Tibial artery (tissue), 4 donors: Measurements from ENCODE around the gene SRRM2.
A peak's percentile ranks its signal among the peaks of the same experiment; 100 is the strongest.

ENCODE experiments used
- DNase-seq, 2 donors: peaks; one replicate each; pipeline ENCODE4 v3.0.0-alpha.2; 2019
- H3K27ac ChIP-seq, 2 donors: fragments of 200-600 bp; sonication (generic) in 1 of 2; 1 replicate in 1 of 2; 2 replicates in 1 of 2; pipeline ENCODE4 v1.5.1; 2018 to 2019; ENCODE audit warnings: mild to moderate bottlenecking in 1 of 2
- H3K27me3 ChIP-seq, 2 donors: fragments of 200-600 bp; sonication (generic) in 1 of 2; one replicate each; pipeline versions ENCODE4 v1.5.1 to v1.6.0; 2016 to 2019
- H3K36me3 ChIP-seq, 3 donors: fragments of 200-600 bp; sonication (generic) in 2 of 3; one replicate each; pipeline ENCODE4 v1.5.1; 2016 to 2019; ENCODE audit warnings: mild to moderate bottlenecking in 2 of 3
- H3K4me1 ChIP-seq, 4 donors: fragments of 200-600 bp; sonication (generic) in 2 of 4; 1 replicate in 3 of 4; 2 replicates in 1 of 4; pipeline ENCODE4 v1.5.1; 2016 to 2019
- H3K4me3 ChIP-seq, 2 donors: fragments of 200-600 bp; sonication (generic) in 1 of 2; 1 replicate in 1 of 2; 2 replicates in 1 of 2; pipeline ENCODE4 v1.5.1; 2018 to 2019; ENCODE audit warnings: mild to moderate bottlenecking in 2 of 2
- H3K9me3 ChIP-seq, 3 donors: fragments of 200-600 bp; sonication (generic) in 1 of 3; one replicate each; pipeline ENCODE4 v1.5.1; 2016 to 2019
- CTCF ChIP-seq, 2 experiments: fragments of 200-600 bp in 1 of 2; fragments of 450-650 bp in 1 of 2; IDR thresholded peaks; one replicate each; pipeline ENCODE4 v1.5.1; 2017 to 2019; ENCODE audit warnings: antibody characterized with exemption in 2 of 2, mild to moderate bottlenecking in 1 of 2, moderate library complexity in 1 of 2
- intact Hi-C: fragments of 100-400 bp; cut with DNase I; formaldehyde crosslinking; loops from one replicate; pipeline ENCODE4 v1.15.0; 2023; ENCODE audit warnings: low total_unique reads

SRRM2 gene

GRCh38 chr16:2749476-2749875 lies 3.0 kb upstream of the SRRM2 start:
- no peaks in the 10 kb centered on the region for H3K27me3 ChIP-seq
- intact Hi-C loops: no loop called here
- H3K9me3 ChIP-seq: no peaks in the 10 kb centered on the region
- DNase-seq: no peak
- H3K36me3 ChIP-seq: no peaks in the 10 kb centered on the region
- peaks cover 0 to 17% (median 12%) of the 10 kb centered on the region in 4 donors for H3K4me1 ChIP-seq
- H3K4me3 ChIP-seq: no peak overlapping the region
- H3K27ac ChIP-seq: no peak overlapping the region
- TF ChIP-seq CTCF (IDR thresholded peaks at IDR 0.05): no peak

GRCh38 chr16:2749936-2750335 lies 2.5 kb upstream of the SRRM2 start:
- intact Hi-C loops: no loop called here
- H3K27ac ChIP-seq: no peak overlapping the region

GRCh38 chr16:2751577-2752034 lies 832 bp upstream of the SRRM2 start:
- Histone ChIP-seq H3K9me3 (no peaks in the 10 kb centered on the region), H3K4me1 (peaks cover 0 to 39% (median 33%) of the 10 kb centered on the region in 4 donors), H3K27me3 (no peaks in the 10 kb centered on the region), H3K36me3 (peaks cover 0 to 7% (median 0%) of the 10 kb centered on the region in 3 donors), H3K4me3 (peak overlapping the region; percentile 84 to 90), H3K27ac (peak overlapping the region; percentile 89 to 100)
- DNase-seq: no peak
- intact Hi-C loops: loop anchor here (2.0 kb wide), 1 partner anchor 25 kb away; the partner anchor contains the start of gene ELOB
- no peak for TF ChIP-seq CTCF (IDR thresholded peaks at IDR 0.05)

More at GRCh38 chr16:2749936-2750335, 2.5 kb upstream of the SRRM2 start:
- no peak for DNase-seq
- no peak for TF ChIP-seq CTCF (IDR thresholded peaks at IDR 0.05)
- Histone ChIP-seq H3K36me3 (no peaks in the 10 kb centered on the region), H3K27me3 (no peaks in the 10 kb centered on the region), H3K9me3 (no peaks in the 10 kb centered on the region), H3K4me3 (no peak overlapping the region), H3K4me1 (peaks cover 0 to 22% (median 17%) of the 10 kb centered on the region in 4 donors)

GRCh38 chr16:2752850-2753732 lies 653 bp downstream of the SRRM2 start:
- intact Hi-C loops: loop anchor here (2.0 kb wide), 1 partner anchor 24 kb away; the partner anchor contains the start of gene ELOB
- H3K36me3 ChIP-seq: peaks cover 9 to 22% (median 10%) of the 10 kb centered on the region in 3 donors
- DNase-seq: peak; percentile 65 to 91
- no peaks in the 10 kb centered on the region for H3K9me3 ChIP-seq
- H3K27me3 ChIP-seq: no peaks in the 10 kb centered on the region
- peak overlapping the region; percentile 84 to 90 for H3K4me3 ChIP-seq
- TF ChIP-seq CTCF (IDR thresholded peaks at IDR 0.05): no peak
- peaks cover 0 to 52% (median 37%) of the 10 kb centered on the region in 4 donors for H3K4me1 ChIP-seq
- peak overlapping the region; percentile 89 to 100 for H3K27ac ChIP-seq

- no peak for DNase-seq
- Histone ChIP-seq H3K27me3 (no peaks in the 10 kb centered on the region), H3K4me3 (peak overlapping the region; percentile 84 to 90), H3K9me3 (no peaks in the 10 kb centered on the region), H3K4me1 (peaks cover 0 to 52% (median 37%) of the 10 kb centered on the region in 4 donors), H3K36me3 (peaks cover 15 to 28% (median 16%) of the 10 kb centered on the region in 3 donors), H3K27ac (peak overlapping the region; percentile 89 to 100)
- intact Hi-C loops: loop anchor here (2.0 kb wide), 1 partner anchor 23 kb away; the partner anchor contains the start of gene ELOB
- TF ChIP-seq CTCF (IDR thresholded peaks at IDR 0.05): no peak
Measured at GRCh38 chr16:2753733-2754020, 1.2 kb downstream of the SRRM2 start.
